CD4-positive, alpha-beta T cell (primary cell): ENCODE results near the gene SH3BP5L. TPM values are rescaled to one million over a fixed set of nuclear protein-coding genes. Genes with fewer than 3 reads are reported as not detected.
A peak's percentile ranks its signal among the peaks of the same experiment; 100 is the strongest.

ENCODE experiments used
- ATAC-seq: fragments of 200-7000 bp; cut with Tn5 transposase; one replicate; pipeline ENCODE4 v1.10.0; 2022; ENCODE audit warnings: mild to moderate bottlenecking; ENCODE audit not compliant: poor library complexity
- CTCF ChIA-PET: fragments of 350-600 bp; sonication (Branson Sonifier 250); formaldehyde crosslinking; loops from one replicate; lab custom pipeline; 2021; ENCODE audit warnings: antibody characterized with exemption, inconsistent platforms; lab: Charles Lee
- POLR2A ChIA-PET: fragments of 350-600 bp; sonication (Branson Sonifier 250); formaldehyde crosslinking; loops from one replicate; lab custom pipeline; 2021; ENCODE audit warnings: antibody characterized with exemption, inconsistent platforms; lab: Charles Lee
- DNase-seq, 14 experiments: peaks; one replicate each; pipeline ENCODE4 v3.0.0-alpha.2; 2013 to 2020; ENCODE audit warnings: mixed read lengths in 2 of 14
- H3K27ac ChIP-seq, 2 donors: one replicate each; pipeline versions ENCODE4 v1.5.1 to v1.7.0; 2013; ENCODE audit warnings: low read length in 2 of 2, low read depth in 1 of 2, mild to moderate bottlenecking in 1 of 2
- H3K27me3 ChIP-seq, 2 experiments: 1 replicate in 1 of 2; 2 replicates in 1 of 2; pipeline versions ENCODE4 v1.6.1 to v1.7.0; 2013; ENCODE audit warnings: low read length in 2 of 2, control low read depth in 1 of 2, mild to moderate bottlenecking in 1 of 2, moderate library complexity in 1 of 2; ENCODE audit not compliant: insufficient read depth in 2 of 2, control insufficient read depth in 1 of 2
- H3K36me3 ChIP-seq: one replicate; pipeline ENCODE4 v1.6.1; 2013; ENCODE audit warnings: low read length, control low read depth; ENCODE audit not compliant: insufficient read depth
- H3K4me1 ChIP-seq: one replicate; pipeline ENCODE4 v1.6.1; 2013; ENCODE audit warnings: low read length, control low read depth; ENCODE audit not compliant: insufficient read depth
- H3K4me3 ChIP-seq: one replicate; pipeline ENCODE4 v1.5.1; 2013; ENCODE audit warnings: mild to moderate bottlenecking, low read length, moderate library complexity
- H3K9me3 ChIP-seq, 2 experiments: 1 replicate in 1 of 2; 2 replicates in 1 of 2; pipeline versions ENCODE4 v1.6.1 to v1.7.0; 2013; ENCODE audit warnings: low read length in 2 of 2, mild to moderate bottlenecking in 2 of 2, control low read depth in 1 of 2, moderate library complexity in 1 of 2; ENCODE audit not compliant: control insufficient read depth in 1 of 2, insufficient read depth in 1 of 2
- H3K27ac Mint-ChIP-seq: one replicate; pipeline ENCODE4 v1.8.0; 2020; ENCODE audit warnings: mixed read lengths
- H3K27me3 Mint-ChIP-seq: one replicate; pipeline ENCODE4 v1.8.0; 2021; ENCODE audit warnings: mixed read lengths
- H3K36me3 Mint-ChIP-seq: one replicate; pipeline ENCODE4 v1.8.0; 2021; ENCODE audit warnings: low read depth, mixed read lengths
- H3K4me1 Mint-ChIP-seq: one replicate; pipeline ENCODE4 v1.8.0; 2021; ENCODE audit warnings: low read depth, mixed read lengths
- H3K4me3 Mint-ChIP-seq: one replicate; pipeline ENCODE4 v1.8.0; 2020; ENCODE audit warnings: mild to moderate bottlenecking, mixed read lengths
- H3K9me3 Mint-ChIP-seq: one replicate; pipeline ENCODE4 v1.8.0; 2020; ENCODE audit warnings: mixed read lengths
- intact Hi-C, 2 experiments: fragments of 100-400 bp; cut with DNase I in 1 of 2; cut with micrococcal nuclease in 1 of 2; formaldehyde crosslinking; loops; one replicate each; pipeline versions ENCODE4 v1.15.1 to v1.9.0; 2023 to 2025; cut with DNase I, micrococcal nuclease
- total RNA-seq, 174 experiments: library from RNA in 2 of 174; stranded (reverse) in 2 of 174; gene quantifications; one replicate each; pipeline ENCODE4 v1.2.3 and lab custom pipeline; 2021 to 2026
- TF ChIP-seq, protein P1 (sequence below): fragments of 200-600 bp; IDR thresholded peaks from one replicate; pipeline ENCODE4 v1.8.0; 2022; ENCODE audit warnings: antibody characterized with exemption, mild to moderate bottlenecking

SH3BP5L gene
- total RNA-seq, 2 experiments from 2014 or later, result 21.7 to 25.2 TPM

- intact Hi-C loops, result no loop called here
- no peak overlapping the region for H3K4me3 ChIP-seq
- H3K4me1 ChIP-seq, result peaks cover 56% of the 10 kb centered on the region
- peaks cover 19% of the 10 kb centered on the region for H3K36me3 Mint-ChIP-seq
- no peaks in the 10 kb centered on the region for H3K27me3 Mint-ChIP-seq
- ChIA-PET CTCF (interaction anchor here (1.4 kb wide), 1 partner anchor 14 kb away, joined by 3 read pairs; no protein-coding TSS in a partner anchor), POLR2A (interaction anchor here (4.9 kb wide), 1 partner anchor 18 kb away, joined by 98 read pairs; the partner anchor contains the start of gene ZNF672)
- H3K4me1 Mint-ChIP-seq, result peaks cover 49% of the 10 kb centered on the region
- H3K27ac ChIP-seq, result no peak overlapping the region
- TF ChIP-seq, protein P1, sequence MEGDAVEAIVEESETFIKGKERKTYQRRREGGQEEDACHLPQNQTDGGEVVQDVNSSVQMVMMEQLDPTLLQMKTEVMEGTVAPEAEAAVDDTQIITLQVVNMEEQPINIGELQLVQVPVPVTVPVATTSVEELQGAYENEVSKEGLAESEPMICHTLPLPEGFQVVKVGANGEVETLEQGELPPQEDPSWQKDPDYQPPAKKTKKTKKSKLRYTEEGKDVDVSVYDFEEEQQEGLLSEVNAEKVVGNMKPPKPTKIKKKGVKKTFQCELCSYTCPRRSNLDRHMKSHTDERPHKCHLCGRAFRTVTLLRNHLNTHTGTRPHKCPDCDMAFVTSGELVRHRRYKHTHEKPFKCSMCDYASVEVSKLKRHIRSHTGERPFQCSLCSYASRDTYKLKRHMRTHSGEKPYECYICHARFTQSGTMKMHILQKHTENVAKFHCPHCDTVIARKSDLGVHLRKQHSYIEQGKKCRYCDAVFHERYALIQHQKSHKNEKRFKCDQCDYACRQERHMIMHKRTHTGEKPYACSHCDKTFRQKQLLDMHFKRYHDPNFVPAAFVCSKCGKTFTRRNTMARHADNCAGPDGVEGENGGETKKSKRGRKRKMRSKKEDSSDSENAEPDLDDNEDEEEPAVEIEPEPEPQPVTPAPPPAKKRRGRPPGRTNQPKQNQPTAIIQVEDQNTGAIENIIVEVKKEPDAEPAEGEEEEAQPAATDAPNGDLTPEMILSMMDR, result no peak
- no peaks in the 10 kb centered on the region for H3K27me3 ChIP-seq
- no peaks in the 10 kb centered on the region for H3K9me3 ChIP-seq
- no peak for ATAC-seq
- peaks cover 19% of the 10 kb centered on the region for H3K36me3 ChIP-seq
- H3K9me3 Mint-ChIP-seq, result no peaks in the 10 kb centered on the region
- peak overlapping the region; percentile 68 for H3K27ac Mint-ChIP-seq
- peak overlapping the region; percentile 3 for H3K4me3 Mint-ChIP-seq
- no peak for DNase-seq
Measured at GRCh38 chr1:248856176-248856575, 30.5 kb upstream of the SH3BP5L start.

GRCh38 chr1:248855580-248855979, 29.9 kb upstream of the SH3BP5L start:
- H3K9me3 Mint-ChIP-seq, result no peaks in the 10 kb centered on the region
- no peak overlapping the region for H3K27ac ChIP-seq
- no peak for ATAC-seq
- intact Hi-C loops, result no loop called here
- H3K36me3 Mint-ChIP-seq, result peaks cover 19% of the 10 kb centered on the region
- H3K4me1 Mint-ChIP-seq, result peaks cover 47% of the 10 kb centered on the region
- H3K27me3 ChIP-seq, result no peaks in the 10 kb centered on the region
- ChIA-PET CTCF (interaction anchor here (1.4 kb wide), 1 partner anchor 14 kb away, joined by 3 read pairs; no protein-coding TSS in a partner anchor), POLR2A (no interaction called here)
- H3K27me3 Mint-ChIP-seq, result no peaks in the 10 kb centered on the region
- no peak for DNase-seq
- H3K4me1 ChIP-seq, result peaks cover 56% of the 10 kb centered on the region
- TF ChIP-seq, protein P1, result no peak
- H3K4me3 Mint-ChIP-seq, result no peak overlapping the region
- H3K4me3 ChIP-seq, result no peak overlapping the region
- peaks cover 19% of the 10 kb centered on the region for H3K36me3 ChIP-seq
- peak overlapping the region; percentile 68 for H3K27ac Mint-ChIP-seq
- no peaks in the 10 kb centered on the region for H3K9me3 ChIP-seq

GRCh38 chr1:248853663-248854375, 28.1 kb upstream of the SH3BP5L start:
- no peak overlapping the region for H3K27ac Mint-ChIP-seq
- ATAC-seq (peak; percentile 38), DNase-seq (peak in 4 of 14 experiments; percentile 36 to 73 (median 45))
- H3K9me3 ChIP-seq, result no peaks in the 10 kb centered on the region
- no peak overlapping the region for H3K4me3 ChIP-seq
- H3K9me3 Mint-ChIP-seq, result no peaks in the 10 kb centered on the region
- intact Hi-C loops, result no loop called here
- ChIA-PET POLR2A (no interaction called here), CTCF (no interaction called here)
- H3K36me3 Mint-ChIP-seq, result peaks cover 30% of the 10 kb centered on the region
- no peaks in the 10 kb centered on the region for H3K27me3 ChIP-seq
- H3K36me3 ChIP-seq, result peaks cover 36% of the 10 kb centered on the region
- H3K27ac ChIP-seq, result peak overlapping the region; percentile 6 to 45
- peaks cover 47% of the 10 kb centered on the region for H3K4me1 ChIP-seq
- H3K27me3 Mint-ChIP-seq, result no peaks in the 10 kb centered on the region
- TF ChIP-seq, protein P1, result no peak
- H3K4me3 Mint-ChIP-seq, result no peak overlapping the region
- H3K4me1 Mint-ChIP-seq, result peaks cover 35% of the 10 kb centered on the region
